HG02852 (cell line): Measurements from ENCODE around the gene CMYA5.
A peak's percentile ranks its signal among the peaks of the same experiment; 100 is the strongest.
"Not testable (repeated sequence)": the region's sequence is repeated elsewhere in the genome, so short reads cannot be mapped to it uniquely, and the experiment has no call there.

Source experiments
- ATAC-seq: cut with Tn5 transposase; IDR thresholded peaks from one replicate; pipeline ENCODE4 v1.9.1; 2021; ENCODE audit warnings: mild to moderate bottlenecking, moderate library complexity; ENCODE audit not compliant: unreplicated experiment

The CMYA5 gene

GRCh38 chr5:79689541-79690466 lies at the start of gene CMYA5:
CMYA5 (plus strand) TSS chr5:79689836; CDS start chr5:79689908, 72 bp downstream.
- ATAC-seq, result no peak

GRCh38 chr5:79640571-79641055 lies 49.0 kb upstream of the CMYA5 start:
- ATAC-seq, result no peak

DNA sequence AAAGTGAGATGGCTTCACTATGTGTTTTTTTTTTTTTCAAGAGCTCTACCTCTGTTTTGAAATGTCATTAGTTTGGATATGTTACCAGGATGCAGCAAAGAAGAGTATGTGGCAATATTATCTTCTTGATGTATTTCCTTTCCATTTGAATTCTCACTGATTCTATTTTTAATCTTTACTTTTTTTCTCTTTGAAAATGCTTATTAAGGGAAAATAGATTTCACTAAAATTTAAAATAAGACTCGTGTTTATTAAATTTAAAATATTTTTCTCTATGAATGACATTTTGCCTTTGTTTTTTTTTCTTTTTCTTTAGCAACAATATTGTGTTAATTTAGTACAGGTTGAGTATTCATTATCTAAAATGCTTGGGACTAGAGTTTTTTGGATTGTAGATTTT lies 48.2 kb upstream of the CMYA5 start:
- ATAC-seq, result no peak

DNA sequence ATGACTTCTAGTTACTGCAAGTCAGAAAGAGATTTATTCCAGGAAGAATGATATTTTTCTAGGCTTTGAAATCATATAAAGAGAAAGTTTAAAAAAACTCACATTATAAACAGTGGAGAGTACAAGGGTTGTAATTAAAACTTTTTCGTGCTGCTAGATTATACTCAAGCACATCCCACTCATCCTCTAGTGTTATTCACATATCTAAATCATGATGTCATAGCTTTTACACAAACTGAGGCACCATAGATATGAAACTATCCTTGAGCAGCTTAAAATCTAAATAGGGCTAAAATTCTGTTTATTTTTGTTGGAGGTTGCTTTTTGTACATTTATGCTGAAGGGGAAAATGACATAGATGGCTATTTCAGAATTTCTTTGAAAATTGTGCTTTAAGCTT lies 47.4 kb upstream of the CMYA5 start:
- ATAC-seq, result no peak

DNA sequence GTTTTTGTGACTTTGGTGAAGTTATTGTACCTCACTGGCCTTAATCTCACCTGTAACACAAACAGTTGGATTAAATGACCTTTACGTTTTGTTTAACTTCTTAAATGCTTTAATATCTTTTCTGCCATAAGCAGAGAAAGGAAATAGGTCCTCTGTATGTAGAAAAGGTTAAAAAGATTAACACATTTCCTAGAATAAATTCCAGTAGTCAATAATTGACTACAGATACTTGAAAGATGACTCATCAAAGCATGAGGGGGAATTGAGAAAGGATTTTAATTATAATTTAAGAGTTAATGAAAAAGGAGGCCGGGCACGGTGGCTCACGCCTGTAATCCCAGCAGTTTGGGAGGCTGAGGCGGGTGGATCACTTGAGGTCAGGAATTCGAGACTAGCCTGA lies 35.8 kb upstream of the CMYA5 start:
- ATAC-seq, result no peak

GRCh38 chr5:79663212-79663611 lies 26.4 kb upstream of the CMYA5 start:
- no peak for ATAC-seq

DNA sequence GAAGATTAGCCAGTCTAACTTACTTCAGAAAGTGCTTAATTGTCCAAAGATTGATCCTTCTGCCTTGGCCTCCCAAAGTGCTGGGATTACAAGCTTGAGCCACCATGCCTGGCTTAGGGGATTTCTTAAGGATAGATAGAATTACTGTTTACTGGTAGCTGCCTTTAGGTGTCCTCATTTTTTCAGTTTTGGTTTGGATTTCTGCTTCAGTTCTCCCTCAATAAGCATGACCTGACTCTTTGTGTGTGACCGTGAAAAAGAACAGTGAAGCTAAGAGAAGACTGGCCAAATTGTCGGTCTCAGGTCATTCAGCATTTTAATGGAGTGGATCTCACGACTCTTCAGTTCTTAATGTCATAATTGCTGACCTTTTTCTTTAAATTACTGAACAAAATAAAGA lies 22.9 kb upstream of the CMYA5 start:
- no peak for ATAC-seq

GRCh38 chr5:79672392-79672791 lies 17.2 kb upstream of the CMYA5 start:
- ATAC-seq, result no peak

DNA sequence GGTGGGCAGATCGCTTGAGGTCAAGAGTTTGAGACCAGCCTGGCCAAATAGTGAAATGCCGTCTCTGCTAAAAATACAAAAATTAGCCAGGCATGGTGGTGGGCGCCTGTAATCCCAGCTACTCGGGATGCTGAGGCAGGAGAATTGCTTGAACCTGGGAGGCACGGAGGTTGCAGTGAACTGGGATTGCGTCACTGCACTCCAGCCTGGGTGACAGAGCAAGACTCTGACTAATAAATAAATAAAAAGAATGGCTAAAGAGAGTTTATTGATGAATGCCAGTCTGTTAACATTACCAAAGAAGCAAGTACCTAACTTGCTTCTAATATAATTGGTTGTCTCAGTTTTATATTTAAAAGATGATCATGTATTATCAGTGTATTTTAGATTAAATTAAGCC lies 13.3 kb upstream of the CMYA5 start:
- ATAC-seq, result not testable (repeated sequence)

- not testable (repeated sequence) for ATAC-seq
Observed at GRCh38 chr5:79682102-79682501, 7.5 kb upstream of the CMYA5 start.

DNA sequence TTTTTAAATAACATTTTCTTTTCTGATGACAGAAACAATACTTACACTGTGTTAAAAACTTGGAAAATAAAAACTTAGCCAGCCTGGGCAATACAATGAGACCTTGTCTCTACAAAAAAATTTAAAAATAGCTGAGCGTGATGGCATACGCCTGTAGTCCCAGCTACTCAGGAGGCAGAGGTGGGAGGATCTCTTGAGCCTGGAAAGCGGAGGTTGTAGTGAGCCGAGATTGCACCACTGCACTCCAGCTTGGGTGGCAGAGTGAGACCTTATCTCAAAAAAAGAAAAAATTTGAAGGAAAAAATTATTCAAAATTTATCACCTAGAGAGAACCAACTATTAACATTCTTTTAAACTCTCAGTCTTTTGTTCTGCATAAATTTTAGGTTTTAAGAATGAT lies 4.9 kb upstream of the CMYA5 start:
- no peak for ATAC-seq

- ATAC-seq, result no peak
Observed at GRCh38 chr5:79685627-79686026, 4.0 kb upstream of the CMYA5 start.

- no peak for ATAC-seq
Observed at GRCh38 chr5:79686799-79687198, 2.8 kb upstream of the CMYA5 start.

DNA sequence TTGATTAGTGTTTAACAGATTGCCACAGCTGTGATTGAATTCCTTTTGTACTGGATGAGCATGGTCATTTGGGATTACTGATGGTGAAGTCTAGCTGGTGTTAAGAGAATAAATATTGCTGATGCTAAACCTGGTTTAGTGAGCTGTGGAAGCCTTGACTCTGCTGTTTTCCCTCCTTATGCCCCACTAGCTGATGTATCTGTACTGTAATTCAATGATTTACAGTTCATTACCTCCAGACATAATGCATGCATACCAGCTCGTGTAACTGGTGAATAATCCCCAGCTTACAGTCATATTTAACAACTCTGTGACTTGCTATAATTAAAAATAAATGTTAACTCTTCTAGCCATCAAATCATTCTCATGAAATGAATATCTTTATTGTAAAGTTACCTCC lies 1.7 kb upstream of the CMYA5 start:
- no peak for ATAC-seq

DNA sequence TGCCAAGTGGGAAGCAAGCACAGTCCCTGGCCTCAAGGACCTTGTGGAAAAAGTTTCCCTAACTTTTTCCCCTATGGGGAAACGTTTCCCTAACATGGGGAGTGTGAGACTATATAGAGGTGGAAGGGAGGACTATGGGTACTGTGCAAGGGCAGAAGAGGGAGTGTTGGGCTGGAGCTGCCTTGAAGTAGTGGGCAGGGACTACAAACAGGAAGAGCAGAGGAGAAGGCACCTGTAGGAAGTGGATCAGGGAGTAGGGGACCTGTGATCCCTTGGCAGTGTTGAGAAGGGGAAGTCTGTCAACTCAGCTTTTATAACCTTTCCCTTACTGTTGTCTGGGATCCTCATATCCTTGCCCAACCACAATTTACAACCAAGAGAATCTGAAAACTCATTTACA lies 1.4 kb downstream of the CMYA5 start:
- ATAC-seq, result no peak

GRCh38 chr5:79692596-79692995 lies 3.0 kb downstream of the CMYA5 start:
- ATAC-seq, result no peak

GRCh38 chr5:79694183-79694582 lies 4.5 kb downstream of the CMYA5 start:
- no peak for ATAC-seq

DNA sequence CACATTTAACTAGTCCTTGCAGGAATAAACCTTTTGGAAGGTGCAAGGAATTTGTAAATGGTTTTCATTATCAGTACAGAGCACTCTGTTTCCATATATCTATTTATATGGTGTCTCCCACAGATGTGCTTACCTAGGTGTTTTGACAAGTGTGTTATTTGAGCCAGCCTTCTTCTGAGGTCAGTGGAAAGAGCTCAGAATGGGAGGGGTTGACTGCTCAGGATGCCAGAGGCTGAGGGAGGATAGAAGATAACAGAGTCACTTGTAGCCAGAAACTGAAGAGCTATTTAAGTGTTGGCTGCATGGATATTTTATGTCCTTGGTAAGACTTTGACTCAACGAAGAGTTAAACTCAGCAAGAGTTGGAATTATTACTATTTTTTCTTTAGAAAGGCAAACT lies 5.0 kb downstream of the CMYA5 start:
- ATAC-seq, result no peak

DNA sequence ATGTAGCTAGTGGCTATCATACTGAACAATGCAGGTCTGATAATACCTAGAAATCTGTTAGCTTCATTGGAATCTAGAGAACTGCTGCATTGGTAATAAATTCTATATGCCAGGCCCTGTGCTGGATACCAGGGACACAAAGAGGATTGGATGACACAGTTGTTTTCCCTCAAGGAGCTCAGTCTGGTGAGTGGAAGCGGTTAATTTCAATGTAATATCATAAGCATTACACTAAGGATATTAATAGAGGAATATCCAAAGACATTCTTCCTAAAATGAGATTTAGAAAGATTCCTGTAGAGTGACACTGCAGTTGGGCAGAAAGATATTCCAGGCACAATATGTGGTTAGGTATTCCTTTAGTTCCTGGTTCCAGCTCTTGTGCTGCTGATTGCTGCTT lies 5.9 kb downstream of the CMYA5 start:
- no peak for ATAC-seq

- ATAC-seq, result no peak
Observed at GRCh38 chr5:79697222-79698170, 7.9 kb downstream of the CMYA5 start.

DNA sequence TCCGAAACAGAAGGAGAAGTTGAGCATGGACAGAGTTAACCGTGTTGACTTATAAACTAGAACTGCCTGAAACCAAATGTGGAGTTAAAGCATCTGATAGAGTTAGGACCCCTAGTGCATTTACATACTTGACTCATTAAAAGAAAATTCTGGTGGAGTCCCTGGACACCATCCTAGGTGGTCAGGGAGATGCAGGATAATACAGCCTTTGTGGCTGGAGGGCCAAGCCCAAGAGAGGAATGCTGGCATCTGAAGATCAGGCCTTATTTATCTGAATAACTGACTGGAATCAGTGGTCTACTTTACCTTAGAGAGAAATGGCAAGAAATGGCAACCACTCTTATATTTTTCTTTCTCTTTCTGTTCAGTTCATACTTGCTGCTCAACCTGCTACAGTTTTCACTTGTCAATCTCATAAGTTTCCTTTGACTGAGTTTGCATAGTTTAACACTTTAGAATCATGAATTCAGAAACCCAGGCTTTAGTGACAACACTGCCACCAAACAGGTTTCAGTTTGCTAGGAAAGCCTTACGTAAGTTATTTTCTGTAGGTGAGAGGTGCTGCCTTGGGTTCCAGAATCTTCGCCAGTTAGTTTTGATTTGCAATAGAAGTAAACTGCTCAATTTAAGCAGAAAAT lies 10.2 kb downstream of the CMYA5 start:
- ATAC-seq, result peak; percentile 85
